Fibroblast of skin of scalp (primary cell): ENCODE measurements around the gene CDK14.
"Not testable (repeated sequence)": the region's sequence is repeated elsewhere in the genome, so short reads cannot be mapped to it uniquely, and the experiment has no call there.

Experiments used
- DNase-seq: peaks from one replicate; pipeline ENCODE4 v3.0.0-alpha.2; 2013

The CDK14 gene

DNA sequence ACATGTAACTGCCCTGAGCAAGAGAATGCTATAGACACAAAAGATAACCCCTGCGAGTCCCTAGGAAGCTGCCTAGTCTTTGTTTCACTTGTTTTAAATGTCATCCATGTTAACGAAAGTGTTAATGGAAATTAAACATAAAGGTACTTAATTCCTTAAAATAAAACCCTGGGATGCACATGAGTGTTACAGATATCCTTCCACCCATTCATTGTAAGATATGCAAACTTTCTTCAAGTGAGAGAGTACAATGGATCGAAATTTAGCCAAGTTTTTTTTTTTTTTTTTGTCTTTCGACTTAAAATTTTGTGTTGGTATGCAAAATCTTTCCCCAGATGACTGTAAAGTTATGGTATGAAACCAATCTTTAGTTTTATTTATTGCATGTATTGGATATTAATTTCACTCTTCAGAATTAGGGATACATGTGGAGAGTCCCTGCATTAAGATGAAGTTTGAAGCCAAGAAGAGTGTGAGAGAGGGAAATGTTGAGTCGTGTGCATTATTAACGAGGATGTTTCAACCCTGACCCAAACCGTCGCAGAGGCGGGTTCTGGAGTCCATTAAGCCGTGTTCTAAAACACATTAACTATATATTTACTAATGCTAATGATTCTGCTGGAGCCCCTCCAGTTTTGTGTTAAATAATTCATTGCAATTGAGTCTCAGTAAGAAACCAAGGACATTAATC, 1.6 kb downstream of the CDK14 start:
- DNase-seq: no peak

- DNase-seq: no peak
Observed at GRCh38 chr7:90599038-90599437, 2.9 kb downstream of the CDK14 start.

GRCh38 chr7:90599892-90600555, 3.9 kb downstream of the CDK14 start:
- DNase-seq: no peak

DNA sequence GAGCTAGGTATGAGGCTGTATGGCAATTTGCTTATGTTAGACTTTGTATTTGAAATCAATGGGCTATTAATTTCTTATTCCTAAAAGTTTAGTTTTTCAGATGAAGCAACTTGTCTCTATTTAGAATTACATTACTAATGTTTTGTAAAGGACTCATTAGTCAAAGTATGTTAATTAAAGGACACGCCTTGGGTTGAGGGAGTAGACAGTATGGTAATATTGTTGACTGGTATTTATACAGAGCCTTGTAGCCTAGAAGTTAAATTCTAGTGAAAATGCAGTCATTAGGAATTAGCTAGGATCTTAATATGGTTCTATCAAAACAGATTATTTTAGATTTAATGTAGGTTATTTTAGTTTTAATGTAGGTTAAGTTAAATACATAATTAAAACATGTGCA, 6.2 kb downstream of the CDK14 start:
- DNase-seq: no peak

DNA sequence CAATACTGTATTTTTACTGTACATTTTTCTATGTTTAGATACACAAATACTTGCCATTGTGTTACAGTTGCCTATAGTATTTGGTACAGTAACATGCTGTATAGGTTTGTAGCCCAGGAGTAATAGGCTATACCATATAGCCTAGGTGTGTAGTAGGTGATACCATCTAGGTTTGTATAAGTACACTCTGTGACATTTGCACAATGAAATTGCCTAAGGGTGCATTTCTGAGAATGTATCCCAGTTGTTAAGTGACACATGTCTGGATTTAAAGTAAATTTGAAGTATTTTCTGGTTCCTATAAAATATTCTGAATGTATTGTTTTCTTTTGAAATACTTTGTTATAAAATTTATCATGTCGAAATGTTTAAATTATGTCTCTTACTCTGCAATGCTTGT, 7.2 kb downstream of the CDK14 start:
- DNase-seq: no peak

- DNase-seq: no peak
Observed at GRCh38 chr7:90604383-90604782, 8.3 kb downstream of the CDK14 start.

DNA sequence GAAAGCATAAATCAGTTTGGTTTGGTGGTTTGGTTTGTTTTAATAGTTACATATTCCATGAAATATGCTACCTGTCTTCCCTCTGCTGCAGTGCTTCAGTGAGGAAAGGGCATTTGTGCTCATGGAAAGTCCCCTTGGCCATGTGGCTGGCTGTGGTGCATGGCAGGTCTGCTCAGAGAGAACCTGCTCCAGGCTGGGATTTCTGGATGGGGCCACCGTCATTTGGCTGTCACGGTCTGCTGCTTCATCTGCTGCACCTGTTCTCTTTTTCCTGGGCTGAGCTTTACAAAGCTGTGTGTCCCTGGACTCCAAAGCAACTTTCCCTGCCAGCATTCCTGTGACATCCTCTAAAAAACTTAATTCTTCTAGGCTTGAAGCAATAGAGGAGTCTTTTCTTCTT, 8.9 kb downstream of the CDK14 start:
- DNase-seq: no peak

GRCh38 chr7:90607196-90607595, 11.1 kb downstream of the CDK14 start:
- DNase-seq: no peak

DNA sequence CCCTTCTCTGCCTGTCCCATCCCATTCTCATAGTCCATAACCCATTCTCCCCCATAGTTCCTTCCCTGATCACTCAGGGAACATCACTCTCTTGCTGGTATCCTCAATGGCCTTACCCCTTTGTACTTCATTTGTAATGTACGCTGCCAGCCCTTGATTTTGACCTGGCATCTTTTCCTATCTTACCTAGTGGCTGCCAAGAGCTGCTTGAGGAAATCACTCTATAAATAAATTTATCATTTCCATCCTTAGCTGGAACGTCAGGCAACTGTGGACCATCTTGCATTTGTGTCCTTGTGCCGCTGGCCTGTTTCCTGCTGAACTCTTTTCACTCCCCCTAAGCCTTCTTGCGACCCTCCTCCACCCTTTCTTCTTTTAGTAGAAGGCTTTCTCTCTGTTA, 14.0 kb downstream of the CDK14 start:
- DNase-seq: no peak

DNA sequence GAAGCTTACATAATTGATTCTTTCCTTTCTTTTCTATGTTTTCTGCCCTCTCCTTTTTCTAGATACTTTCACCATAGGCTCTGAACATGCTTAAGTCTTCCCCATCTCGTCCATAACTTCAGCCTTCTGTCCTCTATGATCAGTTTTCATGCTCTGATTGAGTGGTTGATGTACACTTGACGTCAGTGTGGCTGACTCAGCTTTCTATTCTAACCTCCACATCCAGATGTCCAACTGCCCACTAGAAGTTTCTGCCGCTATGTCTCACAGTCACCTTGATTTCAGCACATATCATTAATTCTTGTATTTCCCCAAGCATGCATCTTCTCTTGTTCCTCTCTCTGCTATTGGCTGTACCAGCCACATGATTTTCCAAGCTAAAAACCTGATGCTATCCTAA, 15.0 kb downstream of the CDK14 start:
- DNase-seq: no peak

DNA sequence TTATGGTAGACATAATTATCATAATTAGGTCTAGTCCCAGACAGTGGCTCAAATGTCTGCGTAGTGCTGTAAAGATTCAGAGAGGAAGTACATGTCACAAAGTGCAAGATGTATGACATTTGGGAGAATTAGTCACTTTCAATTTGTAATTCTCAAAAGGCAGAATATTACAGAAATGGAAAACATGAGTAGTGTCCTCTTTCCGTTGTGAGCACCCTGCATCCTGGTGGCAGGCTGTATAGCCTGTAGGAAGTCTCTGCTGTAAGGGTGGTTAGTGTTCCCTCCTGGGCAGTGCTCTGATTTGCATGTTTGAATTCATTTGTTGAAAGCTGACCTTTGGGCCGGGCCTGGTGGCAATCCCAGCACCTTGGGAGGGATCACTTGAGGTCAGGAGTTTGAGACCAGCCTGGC, 17.0 kb downstream of the CDK14 start:
- DNase-seq: no peak

DNA sequence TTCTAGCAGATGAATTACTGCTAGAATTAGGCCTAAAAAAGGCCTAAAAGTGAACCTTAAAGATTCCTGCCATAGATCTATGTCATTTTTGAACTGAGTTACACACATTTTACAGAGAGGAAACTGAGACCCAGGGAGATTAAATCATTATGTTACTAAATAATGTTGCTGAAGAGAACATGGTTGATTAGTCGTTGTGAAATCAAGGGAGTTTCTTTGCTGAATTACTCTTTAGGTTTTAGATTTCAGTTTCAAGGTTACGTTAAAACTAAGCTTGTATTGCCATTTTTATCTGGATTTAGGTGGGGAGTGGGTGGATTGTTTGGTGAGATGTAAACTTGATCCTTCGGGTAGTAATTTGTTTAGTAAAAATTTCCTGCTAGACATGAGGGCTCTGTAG, 21.3 kb downstream of the CDK14 start:
- no peak for DNase-seq

DNA sequence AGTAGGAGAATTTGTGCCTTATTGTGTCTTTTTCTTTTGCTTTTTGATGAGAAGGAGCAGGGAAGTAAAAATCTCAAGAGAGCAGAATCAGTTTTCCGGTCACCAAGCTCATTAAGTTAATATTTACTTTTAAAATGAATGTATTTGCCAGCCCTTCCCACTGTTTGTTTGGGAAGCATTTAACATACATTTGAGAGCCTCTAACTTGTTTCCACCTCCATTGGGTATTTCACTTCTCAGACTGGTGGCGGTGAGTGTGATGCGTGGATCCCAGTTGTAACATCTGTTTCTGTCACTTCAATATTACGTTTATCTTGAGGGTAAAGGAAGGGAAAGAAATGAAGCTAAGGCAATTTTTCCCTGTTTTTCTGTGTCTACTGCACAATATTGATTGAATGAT, 22.8 kb downstream of the CDK14 start:
- no peak for DNase-seq

DNA sequence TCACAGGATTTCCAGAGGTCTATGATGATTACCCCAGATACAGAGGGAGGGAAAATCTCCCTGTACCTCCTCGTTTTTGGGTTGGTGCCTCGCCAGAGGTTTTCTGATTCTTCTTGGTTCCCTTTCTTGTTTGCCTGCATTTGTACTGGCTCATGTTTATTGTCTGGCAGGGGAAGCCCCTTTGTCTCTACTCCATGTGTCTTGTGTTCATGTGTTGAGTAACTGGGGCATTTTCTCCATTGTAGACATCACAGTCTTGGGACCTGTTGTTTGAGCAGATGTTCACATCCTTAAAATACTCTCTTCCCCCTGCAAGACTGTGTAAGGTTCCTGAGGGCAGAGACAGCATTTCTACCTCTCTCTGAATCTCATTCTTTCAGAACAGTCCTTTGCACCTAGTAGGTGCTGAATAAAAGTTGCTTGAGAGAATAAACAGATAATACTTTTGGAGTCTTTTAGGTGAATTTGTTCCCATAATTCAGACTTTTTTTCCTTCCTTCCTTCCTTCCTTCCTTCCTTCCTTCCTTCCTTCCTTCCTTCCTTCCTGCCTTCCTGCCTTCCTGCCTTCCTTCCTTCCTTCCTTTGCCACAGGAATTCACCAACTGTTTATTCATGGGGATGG, 25.1 kb downstream of the CDK14 start:
- no peak for DNase-seq

- DNase-seq: no peak
Observed at GRCh38 chr7:90621747-90622140, 25.6 kb downstream of the CDK14 start.

DNA sequence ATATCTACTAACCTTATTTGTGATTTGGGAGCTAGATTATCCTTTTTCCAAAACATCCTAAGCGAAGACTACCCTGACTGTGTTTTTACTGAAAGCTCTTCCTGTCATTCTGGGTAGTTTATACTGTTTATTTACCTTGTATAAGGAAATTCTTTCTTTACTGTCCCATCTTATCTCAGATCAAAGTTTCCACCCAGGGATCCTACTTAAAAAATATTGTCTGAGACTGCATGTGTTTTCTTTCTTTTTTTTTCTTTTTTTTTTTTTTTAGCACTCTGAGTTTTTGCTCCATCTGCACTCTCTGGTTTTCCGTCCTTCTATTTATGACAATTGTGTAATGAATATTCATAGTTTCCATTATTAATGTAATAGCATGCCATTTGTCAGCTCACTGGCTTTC, 26.5 kb downstream of the CDK14 start:
- no peak for DNase-seq

- peak; percentile 10 for DNase-seq
Observed at GRCh38 chr7:90624225-90624911, 28.2 kb downstream of the CDK14 start.

DNA sequence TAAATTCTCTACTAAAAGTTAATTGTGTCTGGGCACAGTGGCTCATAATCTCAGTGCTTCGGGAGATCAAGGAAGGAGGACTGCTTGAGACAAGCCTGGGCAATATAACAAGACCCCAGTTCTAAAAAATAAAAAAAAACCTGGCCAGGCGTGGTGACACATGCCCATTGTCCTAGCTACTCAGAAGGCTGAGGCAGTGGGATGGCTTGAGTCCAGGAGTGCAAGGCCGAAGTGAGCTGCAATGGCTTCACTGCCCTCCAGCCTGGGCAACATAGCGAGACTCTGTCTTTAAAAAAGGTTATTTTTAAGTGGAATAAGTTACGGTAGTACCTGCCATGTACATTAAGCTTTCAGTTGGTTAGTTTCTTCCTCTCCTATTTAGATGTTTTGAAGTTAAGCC, 28.9 kb downstream of the CDK14 start:
- DNase-seq: no peak

DNA sequence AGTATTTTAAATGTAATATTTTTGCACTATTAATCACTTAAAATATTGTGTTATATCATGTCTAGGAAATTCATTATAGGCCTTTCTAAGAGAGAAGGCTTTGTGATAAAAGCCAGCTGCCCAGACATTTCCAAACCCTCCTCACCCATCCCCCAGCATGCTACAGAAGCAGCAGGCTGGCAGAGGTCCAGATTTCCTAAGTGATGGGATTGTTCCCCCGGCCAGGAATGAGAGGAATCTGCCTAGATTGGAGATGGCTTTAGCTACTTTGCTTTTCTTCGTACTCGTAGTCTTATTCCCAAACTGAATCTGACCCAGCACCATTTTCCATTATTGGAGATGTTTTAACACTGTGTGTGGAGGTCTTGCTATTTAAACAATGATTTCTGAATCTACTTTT, 29.4 kb downstream of the CDK14 start:
- DNase-seq: peak; percentile 85

GRCh38 chr7:90626013-90626412, 29.9 kb downstream of the CDK14 start:
- peak; percentile 55 for DNase-seq

GRCh38 chr7:90629297-90629918, 33.3 kb downstream of the CDK14 start:
- DNase-seq: peak; percentile 63

- no peak for DNase-seq
Observed at GRCh38 chr7:90631502-90631901, 35.4 kb downstream of the CDK14 start.

DNA sequence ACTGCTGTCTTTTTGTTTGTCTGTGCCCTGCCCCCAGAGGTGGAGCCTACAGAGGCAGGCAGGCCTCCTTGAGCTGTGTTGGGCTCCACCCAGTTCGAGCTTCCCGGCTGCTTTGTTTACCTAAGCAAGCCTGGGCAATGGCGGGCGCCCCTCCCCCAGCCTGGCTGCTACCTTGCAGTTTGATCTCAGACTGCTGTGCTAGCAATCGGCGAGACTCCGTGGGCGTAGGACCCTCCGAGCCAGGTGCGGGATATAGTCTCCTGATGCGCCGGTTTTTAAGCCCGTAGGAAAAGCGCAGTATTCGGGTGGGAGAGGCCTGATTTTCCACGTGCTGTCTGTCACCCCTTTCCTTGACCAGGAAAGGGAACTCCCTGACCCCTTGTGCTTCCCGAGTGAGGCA, 43.6 kb downstream of the CDK14 start:
- not testable (repeated sequence) for DNase-seq
